Measurements from ENCODE around the gene PCDH7. TPM values are rescaled to one million over a fixed set of nuclear protein-coding genes. Genes with fewer than 3 reads are reported as not detected.

The PCDH7 gene
- polyA plus RNA-seq, 1 donor from 2014 or later = 12.6 TPM

GRCh38 chr4:30744957-30745640 is 24.9 kb downstream of the PCDH7 start:
- H3K4me2 ChIP-seq (ENCODE audit: low read length) = no peak overlapping the region

GRCh38 chr4:30746735-30747134 is 26.6 kb downstream of the PCDH7 start:
- no peak overlapping the region for H2AFZ ChIP-seq (ENCODE audit: low read depth, low read length)
- no peaks in the 10 kb centered on the region for H4K20me1 ChIP-seq (ENCODE audit: insufficient read depth)
- no peaks in the 10 kb centered on the region for H3K36me3 ChIP-seq (ENCODE audit: insufficient read depth, low read length)
- no peak overlapping the region for H3K27ac ChIP-seq (ENCODE audit: low read length)
- H3K27me3 ChIP-seq (ENCODE audit: insufficient read depth, low read depth, low read length) = no peaks in the 10 kb centered on the region
- H3K4me3 ChIP-seq (ENCODE audit: low read length) = no peak overlapping the region
- no peaks in the 10 kb centered on the region for H3K9me2 ChIP-seq (ENCODE audit: insufficient read depth, low read length)
- H3K9ac ChIP-seq (ENCODE audit: low read length) = no peak overlapping the region
- H3K9me3 ChIP-seq (ENCODE audit: low read length) = no peaks in the 10 kb centered on the region
- H3F3A ChIP-seq (ENCODE audit: insufficient read depth, low read length, poor library complexity, severe bottlenecking) = peaks cover 2% of the 10 kb centered on the region
- no peaks in the 10 kb centered on the region for H3K79me2 ChIP-seq (replicated peaks; ENCODE audit: insufficient read depth, low read length)
- no peak overlapping the region for H3K4me2 ChIP-seq (ENCODE audit: low read length)
- no peak for TF ChIP-seq CTCF (IDR thresholded peaks at IDR 0.05; ENCODE audit: poor library complexity, severe bottlenecking)
- TF ChIP-seq SMC3 (conservative IDR thresholded peaks at IDR 0.05; ENCODE audit: poor library complexity) = no peak
- TF ChIP-seq EP300 (conservative IDR thresholded peaks at IDR 0.05; ENCODE audit: poor library complexity, severe bottlenecking) = no peak
- TF ChIP-seq REST (IDR thresholded peaks at IDR 0.05; ENCODE audit: borderline replicate concordance) = no peak

More at GRCh38 chr4:30744957-30745640, 24.9 kb downstream of the PCDH7 start:
- no peaks in the 10 kb centered on the region for H3K36me3 ChIP-seq (ENCODE audit: insufficient read depth, low read length)
- H3K27me3 ChIP-seq (ENCODE audit: insufficient read depth, low read depth, low read length) = no peaks in the 10 kb centered on the region
- no peak overlapping the region for H3K4me3 ChIP-seq (ENCODE audit: low read length)
- no peaks in the 10 kb centered on the region for H4K20me1 ChIP-seq (ENCODE audit: insufficient read depth)
- peaks cover 2% of the 10 kb centered on the region for H3F3A ChIP-seq (ENCODE audit: insufficient read depth, low read length, poor library complexity, severe bottlenecking)
- H3K27ac ChIP-seq (ENCODE audit: low read length) = no peak overlapping the region
- H3K9me2 ChIP-seq (ENCODE audit: insufficient read depth, low read length) = no peaks in the 10 kb centered on the region
- TF ChIP-seq TAF1 (IDR thresholded peaks at IDR 0.05; ENCODE audit: low read depth) (no peak), CTCF (IDR thresholded peaks at IDR 0.05; ENCODE audit: poor library complexity, severe bottlenecking) (no peak), RAD21 (conservative IDR thresholded peaks at IDR 0.05) (no peak), SMC3 (conservative IDR thresholded peaks at IDR 0.05; ENCODE audit: poor library complexity) (no peak), EZH2 (IDR thresholded peaks at IDR 0.05; ENCODE audit: borderline replicate concordance, insufficient read depth, low read length, poor library complexity, severe bottlenecking) (no peak), POLR2AphosphoS5 (IDR thresholded peaks at IDR 0.05) (no peak), MXI1 (conservative IDR thresholded peaks at IDR 0.05; ENCODE audit: poor library complexity, severe bottlenecking) (no peak), EP300 (conservative IDR thresholded peaks at IDR 0.05; ENCODE audit: poor library complexity, severe bottlenecking) (no peak), REST (IDR thresholded peaks at IDR 0.05; ENCODE audit: borderline replicate concordance) (no peak)
- no peak overlapping the region for H3K9ac ChIP-seq (ENCODE audit: low read length)
- H3K9me3 ChIP-seq (ENCODE audit: low read length) = no peaks in the 10 kb centered on the region
- no peak overlapping the region for H2AFZ ChIP-seq (ENCODE audit: low read depth, low read length)
- H3K79me2 ChIP-seq (replicated peaks; ENCODE audit: insufficient read depth, low read length) = peaks cover 3% of the 10 kb centered on the region
